ENCODE measurements around the gene C14orf119. TPM values are rescaled to one million over a fixed set of nuclear protein-coding genes. Genes with fewer than 3 reads are reported as not detected.

The C14orf119 gene
- total and polyA plus RNA-seq, 12 donors: 23.9 to 206 (median 51.8) TPM

DNA sequence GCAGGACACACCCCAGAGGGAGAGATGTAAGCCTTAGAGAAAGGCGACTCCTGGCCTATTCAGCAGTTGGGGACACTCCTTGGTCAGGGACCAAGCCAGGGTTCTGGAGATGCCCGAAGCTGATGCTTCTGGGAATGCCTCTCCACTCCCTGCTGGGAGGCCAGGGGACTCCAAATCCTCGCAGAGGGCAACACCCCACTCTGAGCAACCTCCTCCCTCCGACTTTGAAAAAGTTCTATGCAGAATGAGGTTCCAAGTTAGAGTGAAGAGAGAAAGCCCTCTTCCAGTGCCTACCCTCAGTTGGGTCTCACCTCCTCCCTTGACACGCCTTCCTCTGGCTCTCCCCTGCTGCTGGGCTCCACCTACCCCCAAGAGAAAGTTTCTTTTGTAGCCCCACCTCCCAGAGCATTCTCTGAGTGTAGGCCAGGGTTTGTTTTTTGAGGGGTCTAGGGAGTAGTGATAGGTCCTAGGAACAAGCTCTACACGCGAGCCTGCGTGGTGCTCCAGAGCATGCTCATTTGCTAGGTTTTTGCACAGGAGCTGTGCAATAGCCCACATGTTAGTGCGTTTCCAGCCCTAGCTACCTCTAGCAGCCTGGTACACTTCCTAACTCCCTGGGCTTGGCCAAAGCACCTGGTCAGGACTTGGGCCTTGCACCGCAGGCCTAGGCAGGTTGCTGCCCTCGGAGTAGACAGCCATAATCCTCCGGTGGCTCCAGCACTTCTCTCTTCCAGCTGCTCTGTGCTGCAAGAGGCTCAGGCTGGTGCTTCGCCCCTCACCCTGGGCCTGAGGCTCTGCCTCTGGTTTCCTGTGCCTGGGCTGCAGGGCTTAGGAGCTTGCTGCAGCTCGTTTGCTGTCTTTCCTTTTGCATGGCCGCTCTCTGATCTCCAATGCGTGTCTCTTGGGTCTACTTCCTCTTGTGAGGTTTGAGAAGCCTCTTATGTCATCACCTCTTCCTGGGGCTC, 24.3 kb downstream of the C14orf119 start:
- Histone ChIP-seq H3K9me3 (replicated peaks in 1 of 3) (no peaks in the 10 kb centered on the region), H3K27ac (peak overlapping the region in 1 of 5 donors; percentile 32), H3K36me3 (replicated peaks in 1 of 2) (no peaks in the 10 kb centered on the region), H3K4me3 (no peak overlapping the region), H3K27me3 (no peaks in the 10 kb centered on the region), H3K4me1 (replicated peaks in 1 of 2) (peaks cover 0 to 23% of the 10 kb centered on the region in 2 donors)
- 63 to 69% (median 65%) methylated on average over 12 to 16 of the region's 16 CpGs for WGBS, 4 donors
- no peak for DNase-seq
- intact Hi-C loops (cut with DNase I): loop anchor here (2.0 to 10.0 kb wide), 2 partner anchors 67 to 175 kb away; no protein-coding TSS in a partner anchor
- TF ChIP-seq POLR2A (IDR thresholded peaks at IDR 0.05) (no peak), CTCF (IDR thresholded peaks at IDR 0.05) (no peak)

DNA sequence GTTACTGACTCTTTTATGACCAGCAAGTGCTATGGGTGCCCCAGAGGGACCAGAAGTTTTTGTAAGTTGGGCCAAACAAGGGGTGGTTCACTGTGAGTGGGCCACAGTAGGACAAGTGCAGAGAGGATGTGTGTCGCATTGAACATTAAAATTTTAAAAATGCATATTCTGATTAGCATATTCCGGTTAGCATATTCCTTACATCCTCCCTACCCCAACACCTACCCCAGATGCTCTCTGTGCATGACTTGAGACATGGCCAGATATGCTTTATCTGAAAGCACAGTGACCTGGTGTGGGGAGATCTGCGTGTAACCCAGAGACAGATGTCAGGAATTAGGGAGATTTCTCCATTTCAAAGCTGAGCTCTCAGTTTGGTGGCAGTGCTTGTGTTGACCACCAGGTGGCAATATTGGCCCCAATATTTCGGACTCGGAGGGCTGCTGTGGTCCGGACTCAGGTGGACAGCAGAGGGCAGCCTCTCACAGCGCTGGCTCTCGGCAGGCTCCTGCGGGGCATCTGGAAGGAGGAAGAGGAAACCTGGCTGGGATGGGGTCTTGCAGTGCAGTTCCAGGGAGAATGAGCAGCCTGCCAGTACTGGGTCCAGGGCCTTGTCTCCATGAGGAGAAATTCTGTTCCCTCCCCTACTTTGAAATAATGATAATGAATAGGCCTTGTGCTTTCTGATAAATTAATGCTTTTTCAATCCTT, 25.4 kb downstream of the C14orf119 start:
- H3K4me1 ChIP-seq (replicated peaks in 1 of 2): peaks cover 0 to 16% of the 10 kb centered on the region in 2 donors
- peak in 1 of 2 donors; percentile 43 for TF ChIP-seq POLR2A (IDR thresholded peaks at IDR 0.05)
- peak; percentile 100 for TF ChIP-seq CTCF (IDR thresholded peaks at IDR 0.05)
- no peaks in the 10 kb centered on the region for H3K9me3 ChIP-seq (replicated peaks in 1 of 3)
- no peak overlapping the region for H3K4me3 ChIP-seq
- H3K27me3 ChIP-seq: no peaks in the 10 kb centered on the region
- H3K36me3 ChIP-seq (replicated peaks in 1 of 2): no peaks in the 10 kb centered on the region
- DNase-seq: peak; percentile 88 to 97 (median 93)
- WGBS, 4 donors: 16 to 21% (median 19%) methylated on average over 9 of the region's 9 CpGs
- intact Hi-C loops (cut with DNase I): loop anchor here (2.0 to 10.0 kb wide), 2 partner anchors 66 to 174 kb away; no protein-coding TSS in a partner anchor
- H3K27ac ChIP-seq: peak overlapping the region in 2 of 5 donors; percentile 55 to 70

DNA sequence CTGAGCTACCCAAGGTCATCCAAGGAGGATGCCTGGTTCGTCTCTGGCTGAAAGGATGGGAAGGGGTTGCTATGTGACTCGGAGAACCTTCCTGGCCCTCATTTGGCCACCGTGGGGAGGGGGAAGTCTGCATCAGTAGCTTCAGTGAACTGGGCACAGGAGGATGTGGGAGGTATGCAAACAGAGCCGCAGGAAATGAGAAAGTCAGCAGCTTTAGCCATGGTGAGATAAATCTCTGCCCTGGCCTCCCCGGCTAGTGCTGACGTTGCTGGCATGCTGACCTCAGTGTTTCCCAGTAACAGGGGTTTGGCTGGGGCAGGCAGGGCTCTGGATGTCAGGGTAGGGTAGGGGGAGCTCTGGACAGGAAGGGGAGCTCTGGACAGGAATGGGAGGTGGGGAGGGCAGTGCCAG, 26.1 kb downstream of the C14orf119 start:
- no peaks in the 10 kb centered on the region for H3K27me3 ChIP-seq
- no peaks in the 10 kb centered on the region for H3K9me3 ChIP-seq (replicated peaks in 1 of 3)
- H3K4me3 ChIP-seq: no peak overlapping the region
- H3K27ac ChIP-seq: peak overlapping the region in 2 of 5 donors; percentile 55 to 70
- TF ChIP-seq CTCF (IDR thresholded peaks at IDR 0.05): no peak
- no peak for TF ChIP-seq POLR2A (IDR thresholded peaks at IDR 0.05)
- H3K36me3 ChIP-seq (replicated peaks in 1 of 2): no peaks in the 10 kb centered on the region
- intact Hi-C loops (cut with DNase I): loop anchor here (2.0 to 10.0 kb wide), 2 partner anchors 65 to 173 kb away; no protein-coding TSS in a partner anchor
- WGBS, 4 donors: 19 to 32% (median 21%) methylated on average over 6 of the region's 6 CpGs
- peaks cover 0 to 16% of the 10 kb centered on the region in 2 donors for H3K4me1 ChIP-seq (replicated peaks in 1 of 2)
- DNase-seq: peak; percentile 49 to 78 (median 60)

DNA sequence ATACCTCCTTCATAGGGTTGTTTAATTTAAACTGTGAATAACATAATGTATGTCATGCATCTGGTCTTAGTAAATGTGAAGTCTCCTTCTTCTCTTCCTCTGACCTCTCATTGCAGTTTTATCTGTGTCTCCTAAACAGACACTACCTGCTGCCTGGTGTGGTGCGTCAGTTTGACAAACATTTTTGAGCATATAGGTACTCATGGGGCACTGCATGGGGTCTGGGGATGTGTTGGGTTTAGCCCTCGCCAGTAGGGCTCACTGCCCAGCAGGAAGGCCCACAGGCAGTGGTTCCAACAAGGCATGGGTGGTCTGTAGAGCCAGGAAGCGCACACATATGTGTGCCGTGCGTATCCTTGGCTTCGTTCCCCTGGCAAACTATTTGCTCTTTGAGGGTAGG, 26.8 kb downstream of the C14orf119 start:
- no peak for DNase-seq
- no peak for TF ChIP-seq CTCF (IDR thresholded peaks at IDR 0.05)
- TF ChIP-seq POLR2A (IDR thresholded peaks at IDR 0.05): no peak
- Histone ChIP-seq H3K4me1 (replicated peaks in 1 of 2) (peaks cover 0 to 16% of the 10 kb centered on the region in 2 donors), H3K9me3 (replicated peaks in 1 of 3) (no peaks in the 10 kb centered on the region), H3K27me3 (no peaks in the 10 kb centered on the region), H3K27ac (peak overlapping the region in 2 of 5 donors; percentile 30 to 70), H3K36me3 (replicated peaks in 1 of 2) (no peaks in the 10 kb centered on the region), H3K4me3 (no peak overlapping the region)
- 93 to 96% (median 93%) methylated on average over 6 of the region's 6 CpGs for WGBS, 4 donors
- intact Hi-C loops (cut with DNase I): loop anchor here in 1 of 2 donors (10.0 kb wide), 1 partner anchor 173 kb away; no protein-coding TSS in a partner anchor

Measured in adrenal gland (tissue), 12 donors.